ENCODE data around the gene GABRG3. TPM values are rescaled to one million over a fixed set of nuclear protein-coding genes. Genes with fewer than 3 reads are reported as not detected.

Gene GABRG3
- total RNA-seq, 1 donor from 2014 or later, result 0.21 TPM

DNA sequence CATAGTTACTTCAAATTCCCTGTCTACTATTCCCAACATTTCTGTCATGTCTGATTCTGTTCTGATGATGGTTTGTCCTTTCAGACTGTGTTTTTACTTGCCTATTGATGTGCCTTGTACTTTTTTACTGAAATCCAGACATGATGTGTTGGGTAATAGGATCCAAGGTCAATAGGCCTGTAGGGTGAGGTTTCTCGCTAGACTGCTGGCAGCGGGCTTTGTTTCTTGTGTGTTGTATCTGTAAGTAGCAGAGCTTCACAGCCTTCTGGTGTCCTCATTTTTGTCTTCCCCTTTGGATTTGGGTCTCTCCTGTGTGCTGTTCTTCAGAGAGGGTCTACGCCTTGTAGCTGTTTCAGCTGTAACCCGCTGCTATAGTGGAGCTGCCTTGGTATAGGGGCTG is 140.3 kb downstream of the GABRG3 start:
- no peak for DNase-seq

DNA sequence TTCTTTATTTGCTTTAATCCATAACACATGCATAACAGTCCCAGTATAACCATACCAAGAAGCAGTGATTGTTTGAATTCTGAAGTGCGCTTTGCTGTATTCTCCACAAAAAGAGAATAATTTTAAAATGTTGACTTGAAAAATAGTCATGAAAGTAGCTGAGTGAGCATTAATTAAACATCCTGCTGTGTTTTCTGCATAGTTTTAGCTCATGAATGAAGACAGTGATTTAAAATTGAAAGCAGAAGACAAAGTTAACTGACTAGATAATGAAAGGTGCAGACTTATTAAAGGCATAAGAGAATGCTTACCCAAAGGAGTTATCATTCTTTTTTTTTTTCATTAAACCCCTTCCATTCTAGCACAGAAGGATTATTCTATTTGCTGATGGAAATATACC is 143.5 kb downstream of the GABRG3 start:
- no peak for DNase-seq

DNA sequence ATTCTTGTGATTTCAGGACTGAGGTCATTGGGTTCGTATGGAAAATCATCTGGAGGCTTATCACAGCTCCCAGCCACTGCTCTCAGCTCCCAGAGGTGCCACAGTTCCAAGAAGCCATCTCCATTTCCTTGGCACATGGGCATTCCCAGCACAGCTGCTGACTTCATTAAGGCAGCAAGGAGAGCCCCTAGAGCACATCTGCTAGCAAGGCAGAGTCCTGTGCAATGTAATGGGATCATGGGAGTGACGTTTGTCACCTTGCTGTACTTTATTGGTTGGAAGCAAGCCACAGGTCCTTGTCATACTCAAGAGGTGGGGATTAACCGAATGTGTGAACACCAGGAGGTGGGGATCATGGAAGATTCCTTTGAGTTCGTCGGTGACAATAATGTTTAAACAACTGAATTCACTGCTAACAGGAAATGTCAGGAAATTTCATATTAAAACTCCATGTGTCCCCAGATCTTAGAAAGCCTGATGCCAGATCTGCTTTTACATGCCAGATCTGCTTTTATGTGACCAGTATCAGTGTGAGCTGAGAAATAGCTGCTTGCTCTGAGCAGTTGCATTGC is 148.8 kb downstream of the GABRG3 start:
- peak; percentile 15 for DNase-seq

DNA sequence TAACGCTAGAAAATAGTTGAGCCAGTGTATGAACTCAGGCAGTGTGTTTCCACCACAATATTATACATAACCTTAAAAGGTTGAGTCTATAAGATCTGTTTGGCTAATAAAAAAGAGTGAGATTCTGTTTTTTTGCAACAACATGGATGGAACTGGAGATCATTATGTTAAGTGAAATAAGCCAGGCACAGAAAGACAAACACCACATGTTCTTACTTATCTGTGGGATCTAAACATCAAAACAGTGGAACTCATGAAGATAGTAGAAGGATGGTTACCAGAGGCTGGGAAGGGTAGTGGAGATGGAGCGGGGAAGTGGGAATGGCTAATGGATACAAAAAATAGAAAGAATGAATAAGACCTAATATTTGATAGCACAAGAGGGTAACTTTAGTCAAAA is 150.7 kb downstream of the GABRG3 start:
- DNase-seq, result no peak

- no peak for DNase-seq
Observed at GRCh38 chr15:27123291-27123690, 152.3 kb downstream of the GABRG3 start.

GRCh38 chr15:27123808-27124207 is 152.8 kb downstream of the GABRG3 start:
- no peak for DNase-seq

GRCh38 chr15:27124287-27124871 is 153.4 kb downstream of the GABRG3 start:
- DNase-seq, result no peak

DNA sequence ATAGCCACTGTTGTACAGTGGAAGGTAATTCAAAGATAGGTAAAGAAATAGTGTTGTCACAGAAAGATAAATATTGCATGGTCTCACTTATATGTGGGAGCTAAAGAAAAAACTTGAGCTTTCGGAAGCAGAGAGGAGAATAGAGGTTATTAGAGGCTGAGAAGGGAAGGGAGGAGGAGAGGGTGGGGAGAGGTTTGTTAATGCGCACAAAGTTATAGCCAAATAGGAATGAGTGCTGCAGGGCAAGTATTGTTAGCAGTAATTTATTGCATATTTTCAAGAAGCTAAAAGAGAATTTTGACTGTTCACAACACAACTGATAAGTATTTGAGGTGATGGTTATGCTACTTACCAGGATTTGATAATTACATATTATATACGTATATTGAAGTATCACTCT is 154.2 kb downstream of the GABRG3 start:
- DNase-seq, result no peak

- no peak for DNase-seq
Observed at GRCh38 chr15:27126449-27126848, 155.5 kb downstream of the GABRG3 start.

- DNase-seq, result no peak
Observed at GRCh38 chr15:27127815-27128570, 157.0 kb downstream of the GABRG3 start.

GRCh38 chr15:27133249-27133648 is 162.3 kb downstream of the GABRG3 start:
- DNase-seq, result no peak

DNA sequence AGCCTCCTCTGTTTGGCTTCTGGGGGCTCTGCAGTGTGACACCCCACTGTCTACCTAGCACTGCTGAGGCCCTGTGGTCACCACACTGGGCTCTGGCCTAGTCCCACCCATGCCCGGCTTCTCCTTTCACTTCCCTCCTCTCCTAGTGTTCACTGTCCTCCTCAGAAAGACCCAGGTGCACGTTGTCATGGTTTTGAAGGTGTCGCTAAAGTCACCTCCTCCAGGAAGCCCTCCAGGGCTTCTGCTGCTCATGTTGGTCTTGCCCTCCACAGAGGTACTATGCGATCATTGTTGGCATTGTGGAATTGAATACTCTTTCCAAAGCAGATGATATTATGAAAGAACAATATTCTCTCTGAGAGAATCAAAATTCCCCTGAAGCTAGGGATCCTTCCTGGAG is 163.5 kb downstream of the GABRG3 start:
- no peak for DNase-seq

DNA sequence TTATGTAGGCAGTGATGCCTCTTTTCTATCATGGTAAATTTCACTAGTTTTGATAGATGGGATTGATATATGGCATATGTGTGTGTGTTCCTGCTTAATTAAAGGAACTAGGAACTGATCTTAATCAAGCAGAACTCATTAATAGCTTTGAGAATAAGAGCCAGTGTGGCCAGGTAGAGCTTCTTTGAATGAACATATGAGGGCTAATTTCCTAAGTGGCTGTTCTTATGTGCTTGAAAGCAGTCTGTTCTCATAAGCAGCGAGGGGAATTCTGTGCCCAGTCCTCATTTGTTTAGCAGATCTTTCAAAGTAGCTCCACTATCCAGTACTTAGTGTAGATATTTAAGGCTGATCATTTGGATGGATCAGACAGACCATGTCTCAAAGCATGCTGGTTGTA is 164.2 kb downstream of the GABRG3 start:
- no peak for DNase-seq

DNA sequence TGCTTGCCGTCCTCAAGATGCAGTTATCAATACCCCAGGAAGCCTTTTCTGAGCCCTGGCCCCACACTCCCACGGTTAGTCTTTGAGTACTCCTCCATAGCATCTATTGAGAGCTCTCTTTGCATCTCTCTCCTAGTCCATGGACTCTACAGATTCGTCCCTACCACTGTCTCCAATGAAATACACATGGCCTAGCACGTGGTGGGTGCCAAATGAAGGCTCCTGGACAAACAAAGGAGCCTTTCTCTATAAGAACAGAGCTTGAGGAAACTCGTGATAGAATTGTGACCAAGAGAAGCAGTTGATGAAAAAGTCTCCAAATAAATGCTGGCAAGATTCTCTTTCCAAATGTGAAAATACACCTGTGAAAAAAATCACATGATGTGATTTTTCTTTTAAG is 166.1 kb downstream of the GABRG3 start:
- DNase-seq, result no peak

- DNase-seq, result no peak
Observed at GRCh38 chr15:27165590-27165989, 194.6 kb downstream of the GABRG3 start.

- no peak for DNase-seq
Observed at GRCh38 chr15:27166917-27167316, 195.9 kb downstream of the GABRG3 start.

DNA sequence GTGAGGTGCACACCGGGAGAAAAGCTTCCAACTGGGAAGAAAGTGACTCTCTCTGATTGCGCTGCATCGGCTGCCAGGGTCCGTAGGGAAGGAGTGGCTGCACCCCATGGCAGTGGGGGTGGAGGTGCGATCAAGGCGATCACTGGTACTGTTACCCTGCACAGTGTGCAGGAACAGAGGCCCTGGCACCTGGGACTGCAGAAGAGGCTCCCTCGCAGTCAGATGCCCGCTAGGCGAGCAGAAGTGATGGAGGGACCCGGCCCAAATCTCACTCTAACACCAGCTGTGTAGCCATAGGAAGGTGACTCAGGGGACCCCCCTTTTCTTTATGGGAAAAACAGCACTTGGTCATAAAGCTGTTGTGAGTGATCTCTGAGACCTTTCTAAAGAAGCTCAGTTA is 196.8 kb downstream of the GABRG3 start:
- no peak for DNase-seq

DNA sequence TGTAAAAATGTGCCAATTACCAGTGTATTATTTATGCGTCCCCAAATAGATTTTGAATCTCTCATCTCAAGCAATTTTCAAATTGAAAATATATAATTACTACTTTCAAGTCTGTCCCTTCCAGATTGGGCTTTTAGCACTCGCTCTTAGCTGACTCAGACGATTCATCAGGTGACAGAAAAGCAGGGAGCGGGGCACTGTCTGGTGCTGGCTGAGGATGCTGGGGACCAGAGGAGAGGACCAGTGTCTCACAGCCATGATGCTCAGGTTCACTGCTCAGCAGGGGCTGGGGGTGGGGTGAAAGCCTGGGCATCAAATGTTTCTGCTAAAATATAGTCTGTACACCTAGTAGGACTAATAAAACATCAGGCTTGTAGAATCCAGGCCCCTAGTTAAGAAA is 199.9 kb downstream of the GABRG3 start:
- DNase-seq, result no peak

- no peak for DNase-seq
Observed at GRCh38 chr15:27172821-27173220, 201.8 kb downstream of the GABRG3 start.

DNA sequence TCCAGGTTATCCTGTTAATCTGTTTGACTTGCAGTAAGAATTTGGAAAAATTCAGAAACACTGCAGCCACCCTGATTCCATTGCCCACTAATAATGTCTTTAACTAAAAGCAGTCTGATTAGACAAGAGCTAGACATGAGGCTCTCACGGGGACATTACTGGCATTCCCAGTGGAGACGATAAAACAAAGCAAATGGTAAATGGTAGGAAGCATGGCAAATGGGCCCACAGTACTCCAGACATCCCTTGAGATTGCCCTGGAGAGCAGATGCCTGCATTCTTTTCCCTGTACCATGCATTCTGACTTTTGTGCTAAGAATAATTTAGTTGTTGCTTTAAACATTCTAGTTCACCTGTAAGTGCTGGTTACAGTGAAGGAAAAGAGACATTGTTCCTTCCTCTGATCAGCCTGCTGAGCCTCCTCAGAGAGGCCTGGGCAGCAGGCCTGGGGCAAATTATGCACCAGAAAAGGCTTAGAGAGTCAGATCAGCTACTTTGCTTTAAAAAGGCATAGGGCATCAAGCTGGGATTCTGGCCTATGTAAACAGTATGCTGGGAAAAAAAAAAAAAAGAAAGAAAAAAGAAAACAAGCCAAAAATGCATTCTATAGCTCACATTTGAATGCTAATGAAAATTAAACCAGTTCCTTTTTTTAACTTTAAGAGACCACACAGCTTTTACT is 204.6 kb downstream of the GABRG3 start:
- no peak for DNase-seq

- no peak for DNase-seq
Observed at GRCh38 chr15:27176785-27177406, 205.9 kb downstream of the GABRG3 start.

GRCh38 chr15:27179789-27180188 is 208.8 kb downstream of the GABRG3 start:
- DNase-seq, result no peak

DNA sequence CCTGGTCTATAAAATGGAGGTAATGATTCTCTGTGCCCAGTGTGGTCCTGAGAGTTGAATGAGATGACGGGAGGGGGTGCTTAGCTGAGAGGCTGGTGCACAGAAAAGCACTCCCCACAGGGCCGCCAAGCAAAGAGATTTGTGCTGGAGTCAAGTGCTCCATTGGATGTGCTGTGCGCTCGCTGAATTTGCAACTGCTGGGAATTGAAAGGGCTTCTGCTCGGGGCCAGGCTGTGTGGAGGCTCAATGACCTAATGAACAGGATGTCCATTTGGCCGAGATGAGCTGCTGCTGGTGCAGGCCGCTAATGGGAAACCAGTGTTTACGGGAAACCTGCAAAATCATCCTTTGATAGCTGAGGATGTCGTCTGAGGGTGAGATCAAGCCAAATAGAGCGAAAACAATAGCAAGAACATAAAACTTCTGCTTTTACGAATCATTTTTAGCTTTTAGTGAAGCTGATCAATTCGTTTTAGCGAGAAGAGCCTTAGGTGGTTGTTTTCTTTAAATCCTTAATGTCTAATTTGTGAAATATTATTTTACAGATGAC is 211.7 kb downstream of the GABRG3 start:
- DNase-seq, result no peak

Measured in tongue (tissue), 2 donors.